Stomach (tissue), 4 donors: ENCODE data around the gene CAB39.

Experiments used
- CTCF ChIP-seq, 7 experiments: fragments of 450-650 bp in 4 of 7; fragments of 200-600 bp in 3 of 7; sonication (generic) in 3 of 7; IDR thresholded peaks; one replicate each; pipeline ENCODE4 v1.5.1; 2016 to 2019; ENCODE audit warnings: antibody characterized with exemption in 7 of 7, control low read depth in 2 of 7, mild to moderate bottlenecking in 1 of 7
- POLR2A ChIP-seq, 4 donors: fragments of 450-650 bp; IDR thresholded peaks; one replicate each; pipeline ENCODE4 v1.6.1; 2016; ENCODE audit warnings: antibody characterized with exemption in 4 of 4, control low read depth in 2 of 4, mild to moderate bottlenecking in 1 of 4, moderate library complexity in 1 of 4
- POLR2AphosphoS5 ChIP-seq, 3 donors: sonication (generic); formaldehyde crosslinking; IDR thresholded peaks; one replicate each; pipeline ENCODE4 v1.6.1; 2016; ENCODE audit warnings: antibody characterized with exemption in 3 of 3

GRCh38 chr2:230783101-230783500 is 70.5 kb downstream of the CAB39 start:
- TF ChIP-seq POLR2A (IDR thresholded peaks at IDR 0.05) (no peak), CTCF (IDR thresholded peaks at IDR 0.05) (no peak), POLR2AphosphoS5 (IDR thresholded peaks at IDR 0.05) (no peak)
